ENCODE measurements around the gene MASP1.
A peak's percentile ranks its signal among the peaks of the same experiment; 100 is the strongest.

MASP1 gene

GRCh38 chr3:187262360-187262759 lies 29.2 kb downstream of the MASP1 start:
- DNase-seq (ENCODE audit: extremely low read depth, low read depth), result no peak
- H3K4me3 ChIP-seq (replicated peaks; ENCODE audit: low read depth, low read length), result no peak overlapping the region
- TF ChIP-seq CTCF (IDR thresholded peaks at IDR 0.05; ENCODE audit: low read depth, low read length, missing control alignments), result no peak

GRCh38 chr3:187261541-187261969 lies 30.0 kb downstream of the MASP1 start:
- DNase-seq (ENCODE audit: extremely low read depth, low read depth), result peak; percentile 77
- no peak overlapping the region for H3K4me3 ChIP-seq (replicated peaks; ENCODE audit: low read depth, low read length)
- no peak for TF ChIP-seq CTCF (IDR thresholded peaks at IDR 0.05; ENCODE audit: low read depth, low read length, missing control alignments)

- no peak overlapping the region for H3K4me3 ChIP-seq (replicated peaks; ENCODE audit: low read depth, low read length)
- TF ChIP-seq CTCF (IDR thresholded peaks at IDR 0.05; ENCODE audit: low read depth, low read length, missing control alignments), result no peak
- no peak for DNase-seq (ENCODE audit: extremely low read depth, low read depth)
Measured at GRCh38 chr3:187259171-187259570, 32.4 kb downstream of the MASP1 start.

GRCh38 chr3:187257992-187258692 lies 33.4 kb downstream of the MASP1 start:
- TF ChIP-seq CTCF (IDR thresholded peaks at IDR 0.05; ENCODE audit: low read depth, low read length, missing control alignments), result no peak
- no peak for DNase-seq (ENCODE audit: extremely low read depth, low read depth)
- no peak overlapping the region for H3K4me3 ChIP-seq (replicated peaks; ENCODE audit: low read depth, low read length)

- no peak for TF ChIP-seq CTCF (IDR thresholded peaks at IDR 0.05; ENCODE audit: low read depth, low read length, missing control alignments)
- H3K4me3 ChIP-seq (replicated peaks; ENCODE audit: low read depth, low read length), result no peak overlapping the region
- no peak for DNase-seq (ENCODE audit: extremely low read depth, low read depth)
Measured at GRCh38 chr3:187257471-187257870, 34.1 kb downstream of the MASP1 start.

- no peak for DNase-seq (ENCODE audit: extremely low read depth, low read depth)
- TF ChIP-seq CTCF (IDR thresholded peaks at IDR 0.05; ENCODE audit: low read depth, low read length, missing control alignments), result no peak
Measured at GRCh38 chr3:187256051-187256616, 35.4 kb downstream of the MASP1 start.

More at GRCh38 chr3:187256051-187256616, 35.4 kb downstream of the MASP1 start:
- H3K4me3 ChIP-seq (replicated peaks; ENCODE audit: low read depth, low read length), result no peak overlapping the region

All from HFF-Myc (cell line).